Liver (tissue), 9 donors: ENCODE data around the gene PNPLA2. TPM values are rescaled to one million over a fixed set of nuclear protein-coding genes. Genes with fewer than 3 reads are reported as not detected.

Experiments used
- DNase-seq: peaks from one replicate; pipeline ENCODE4 v3.0.0-alpha.2; 2017; ENCODE audit warnings: low spot score
- H3K27ac ChIP-seq, 2 donors: one replicate each; pipeline ENCODE4 v1.7.0; 2013; ENCODE audit warnings: inconsistent platforms in 2 of 2, low read length in 2 of 2, control low read depth in 1 of 2, low read depth in 1 of 2, mild to moderate bottlenecking in 1 of 2
- H3K27me3 ChIP-seq, 4 donors: one replicate each; pipeline versions ENCODE4 v1.6.1 to v1.7.0; 2013; ENCODE audit warnings: low read length in 3 of 4, inconsistent platforms in 1 of 4, mild to moderate bottlenecking in 1 of 4, moderate library complexity in 1 of 4; ENCODE audit not compliant: control insufficient read depth in 4 of 4, insufficient read depth in 4 of 4
- H3K36me3 ChIP-seq, 4 donors: one replicate each; pipeline versions ENCODE4 v1.6.1 to v1.7.0; 2013; ENCODE audit warnings: low read length in 3 of 4, mild to moderate bottlenecking in 3 of 4, low read depth in 1 of 4, moderate library complexity in 1 of 4; ENCODE audit not compliant: control insufficient read depth in 4 of 4, insufficient read depth in 3 of 4
- H3K4me1 ChIP-seq, 4 donors: one replicate each; pipeline versions ENCODE4 v1.6.1 to v1.7.0; 2013; ENCODE audit warnings: low read length in 3 of 4, mild to moderate bottlenecking in 3 of 4, moderate library complexity in 1 of 4; ENCODE audit not compliant: control insufficient read depth in 4 of 4, insufficient read depth in 4 of 4
- H3K4me3 ChIP-seq, 3 donors: one replicate each; pipeline versions ENCODE4 v1.6.1 to v1.7.0; 2013; ENCODE audit warnings: low read length in 3 of 3, control low read depth in 1 of 3, low read depth in 1 of 3, mild to moderate bottlenecking in 1 of 3
- H3K9ac ChIP-seq, 2 donors: one replicate each; pipeline ENCODE4 v1.7.0; 2013; ENCODE audit warnings: low read length in 2 of 2, mild to moderate bottlenecking in 2 of 2, moderate library complexity in 2 of 2, control low read depth in 1 of 2, low read depth in 1 of 2
- H3K9me3 ChIP-seq, 4 donors: one replicate each; pipeline versions ENCODE4 v1.6.1 to v1.7.0; 2013; ENCODE audit warnings: low read length in 3 of 4; ENCODE audit not compliant: control insufficient read depth in 4 of 4
- EGR1 ChIP-seq, 2 donors: IDR thresholded peaks; 2 replicates each; pipeline ENCODE4 v1.6.1; 2016 to 2018; ENCODE audit warnings: antibody characterized with exemption in 2 of 2, low read depth in 2 of 2
- FOXA1 ChIP-seq: IDR thresholded peaks from 2 replicates; pipeline ENCODE4 v1.6.1; 2016; ENCODE audit warnings: antibody characterized with exemption
- FOXA2 ChIP-seq: IDR thresholded peaks from 2 replicates; pipeline ENCODE4 v1.6.1; 2016; ENCODE audit warnings: antibody characterized with exemption
- GABPA ChIP-seq, 2 donors: IDR thresholded peaks in 1 of 2; conservative IDR thresholded peaks in 1 of 2; 2 replicates each; pipeline ENCODE4 v1.6.1; 2016; ENCODE audit warnings: antibody characterized with exemption in 2 of 2, mild to moderate bottlenecking in 1 of 2, moderate library complexity in 1 of 2
- HNF4A ChIP-seq, 2 donors: conservative IDR thresholded peaks; 2 replicates each; pipeline ENCODE4 v1.6.1; 2016; ENCODE audit warnings: antibody characterized with exemption in 2 of 2, mild to moderate bottlenecking in 2 of 2
- HNF4G ChIP-seq: IDR thresholded peaks from 2 replicates; pipeline ENCODE4 v1.6.1; 2016; ENCODE audit warnings: antibody characterized with exemption
- JUND ChIP-seq, 2 donors: IDR thresholded peaks; 2 replicates each; pipeline ENCODE4 v1.6.1; 2016; ENCODE audit warnings: antibody characterized with exemption in 2 of 2
- NR2F2 ChIP-seq: IDR thresholded peaks from 2 replicates; pipeline ENCODE4 v1.6.1; 2016; ENCODE audit warnings: antibody characterized with exemption
- RAD21 ChIP-seq, 2 donors: IDR thresholded peaks; 2 replicates each; pipeline ENCODE4 v1.6.1; 2016; ENCODE audit warnings: antibody characterized with exemption in 2 of 2, mild to moderate bottlenecking in 2 of 2
- RXRA ChIP-seq, 2 donors: IDR thresholded peaks; 2 replicates each; pipeline ENCODE4 v1.6.1; 2017 to 2018; ENCODE audit warnings: antibody characterized with exemption in 2 of 2, mild to moderate bottlenecking in 1 of 2
- SP1 ChIP-seq: IDR thresholded peaks from 2 replicates; pipeline ENCODE4 v1.6.1; 2018; ENCODE audit warnings: antibody characterized with exemption, mild to moderate bottlenecking
- TAF1 ChIP-seq: conservative IDR thresholded peaks from 2 replicates; pipeline ENCODE4 v1.6.1; 2016; ENCODE audit warnings: antibody characterized with exemption, mild to moderate bottlenecking
- YY1 ChIP-seq: IDR thresholded peaks from 2 replicates; pipeline ENCODE4 v1.6.1; 2016; ENCODE audit warnings: antibody characterized with exemption, mild to moderate bottlenecking
- WGBS: extraction: QIAGEN DNeasy Blood & Tissue Kit; methylation state at CpG from one replicate; pipeline ENCODE4 v1.1.7; 2013; 5-methylcytosine and 5-hydroxymethylcytosine counted together
- polyA plus RNA-seq, 2 donors: library from polyadenylated mRNA; stranded (reverse) in 1 of 2; unstranded in 1 of 2; fragments of 200-250 nt in 1 of 2; fragments of >200 nt in 1 of 2; fragmentation: Nextera tagmentation in 1 of 2; extraction: Ambion mirVana in 1 of 2; gene quantifications; one replicate each; pipeline versions ENCODE4 v1.2.1 to v1.2.3, GENCODE V29; 2013 to 2015
- total RNA-seq, 2 donors: library from RNA; depleted of rRNA; stranded (reverse); fragments of >200 nt; gene quantifications; one replicate each; pipeline ENCODE4 v1.2.3, GENCODE V29; 2014
- TF ChIP-seq, protein P1 (sequence below): IDR thresholded peaks from 2 replicates; pipeline ENCODE4 v1.6.1; 2016; ENCODE audit warnings: antibody characterized with exemption
- TF ChIP-seq, protein P2 (sequence below): IDR thresholded peaks from 2 replicates; pipeline ENCODE4 v1.6.1; 2016; ENCODE audit warnings: antibody characterized with exemption, mild to moderate bottlenecking
- TF ChIP-seq, protein P3 (sequence below): IDR thresholded peaks from 2 replicates; pipeline ENCODE4 v1.6.1; 2016; ENCODE audit warnings: antibody characterized with exemption
- donor health status: healthy.
- donor health status: healthy.
- donor health status: healthy.
- donor health status: healthy.
- donor health status: healthy.

The PNPLA2 gene
- total and polyA plus RNA-seq, 4 donors, result 13.7 to 58.9 (median 27.2) TPM

DNA sequence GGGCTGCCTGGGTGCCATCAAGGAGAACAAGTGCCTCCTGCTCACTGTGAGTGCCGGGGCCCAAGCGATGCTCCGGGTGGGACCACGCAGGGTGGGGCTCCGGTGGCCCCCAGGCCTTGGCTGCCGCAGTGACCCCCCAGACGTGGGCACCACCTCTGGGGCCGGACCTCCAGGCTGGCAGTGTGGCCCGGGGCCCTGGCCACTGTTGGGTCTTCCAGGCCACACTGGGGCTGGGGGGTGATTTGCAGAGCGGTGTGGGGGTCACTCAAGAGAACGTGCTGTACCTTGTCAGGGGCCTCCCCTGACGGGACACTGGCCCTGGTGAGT, 43.9 kb downstream of the PNPLA2 start (continued):
- TF ChIP-seq TAF1 (no peak), EGR1 (IDR thresholded peaks at IDR 0.05; ENCODE audit: low read depth in 2 of 2) (no peak), JUND (IDR thresholded peaks at IDR 0.05) (no peak), NR2F2 (no peak), FOXA2 (no peak), RXRA (IDR thresholded peaks at IDR 0.05) (no peak), HNF4A (conservative IDR thresholded peaks at IDR 0.05) (no peak)

DNA sequence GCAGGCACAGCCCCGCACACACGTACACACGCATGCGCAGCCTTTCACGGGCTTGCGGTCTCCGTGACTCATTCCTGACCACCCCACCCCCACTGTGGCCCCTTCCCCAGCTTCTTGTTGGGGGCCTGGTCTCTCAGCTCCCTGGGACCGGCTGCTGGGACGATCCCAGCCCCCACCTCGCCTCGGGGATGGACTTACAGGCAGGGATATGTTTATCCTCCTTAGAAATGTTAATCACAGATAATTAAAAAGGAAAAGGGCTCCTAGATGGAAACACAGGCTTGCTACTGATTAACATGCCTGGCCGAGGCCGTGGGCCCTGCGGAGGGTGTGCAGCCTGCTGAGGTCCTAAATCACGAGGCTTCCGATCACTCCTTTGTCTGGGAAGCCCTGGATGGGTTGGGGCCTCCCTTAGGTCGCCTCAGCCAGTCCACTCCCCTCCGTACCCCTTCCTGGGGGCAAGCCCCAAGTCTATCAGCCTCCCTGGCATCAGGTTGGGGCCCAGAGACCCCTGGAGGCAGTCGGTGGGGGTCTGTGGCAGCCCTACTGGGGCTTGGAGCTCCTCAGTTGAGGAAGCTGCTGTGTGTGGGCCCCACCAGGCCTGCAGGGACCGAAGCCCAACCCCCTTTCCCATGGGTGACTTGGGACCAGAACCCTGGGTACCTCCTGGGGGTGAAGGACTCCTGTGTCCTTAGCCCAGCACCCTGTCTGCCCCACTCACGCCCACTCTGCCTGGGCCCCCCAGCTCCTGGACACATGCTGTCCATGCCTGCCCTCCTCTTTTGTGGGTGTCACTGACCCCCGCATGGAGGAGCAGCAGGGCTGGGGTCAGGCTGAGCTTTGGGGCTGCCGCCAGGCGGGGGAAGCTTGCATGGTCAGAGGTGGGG, 44.6 kb downstream of the PNPLA2 start:
- H3K9me3 ChIP-seq, result no peaks in the 10 kb centered on the region
- no peak overlapping the region for H3K9ac ChIP-seq
- DNase-seq, result no peak
- H3K27me3 ChIP-seq, result no peaks in the 10 kb centered on the region
- peaks cover 0 to 7% (median 3%) of the 10 kb centered on the region in 4 donors for H3K4me1 ChIP-seq
- WGBS, result 82% methylated on average over 24 of the region's 24 CpGs
- no peak overlapping the region for H3K4me3 ChIP-seq
- peaks cover 0 to 5% (median under 1%) of the 10 kb centered on the region in 4 donors for H3K36me3 ChIP-seq
- TF ChIP-seq FOXA2 (no peak), TAF1 (no peak), EGR1 (IDR thresholded peaks at IDR 0.05; ENCODE audit: low read depth in 2 of 2) (no peak)
- H3K27ac ChIP-seq, result no peak overlapping the region

DNA sequence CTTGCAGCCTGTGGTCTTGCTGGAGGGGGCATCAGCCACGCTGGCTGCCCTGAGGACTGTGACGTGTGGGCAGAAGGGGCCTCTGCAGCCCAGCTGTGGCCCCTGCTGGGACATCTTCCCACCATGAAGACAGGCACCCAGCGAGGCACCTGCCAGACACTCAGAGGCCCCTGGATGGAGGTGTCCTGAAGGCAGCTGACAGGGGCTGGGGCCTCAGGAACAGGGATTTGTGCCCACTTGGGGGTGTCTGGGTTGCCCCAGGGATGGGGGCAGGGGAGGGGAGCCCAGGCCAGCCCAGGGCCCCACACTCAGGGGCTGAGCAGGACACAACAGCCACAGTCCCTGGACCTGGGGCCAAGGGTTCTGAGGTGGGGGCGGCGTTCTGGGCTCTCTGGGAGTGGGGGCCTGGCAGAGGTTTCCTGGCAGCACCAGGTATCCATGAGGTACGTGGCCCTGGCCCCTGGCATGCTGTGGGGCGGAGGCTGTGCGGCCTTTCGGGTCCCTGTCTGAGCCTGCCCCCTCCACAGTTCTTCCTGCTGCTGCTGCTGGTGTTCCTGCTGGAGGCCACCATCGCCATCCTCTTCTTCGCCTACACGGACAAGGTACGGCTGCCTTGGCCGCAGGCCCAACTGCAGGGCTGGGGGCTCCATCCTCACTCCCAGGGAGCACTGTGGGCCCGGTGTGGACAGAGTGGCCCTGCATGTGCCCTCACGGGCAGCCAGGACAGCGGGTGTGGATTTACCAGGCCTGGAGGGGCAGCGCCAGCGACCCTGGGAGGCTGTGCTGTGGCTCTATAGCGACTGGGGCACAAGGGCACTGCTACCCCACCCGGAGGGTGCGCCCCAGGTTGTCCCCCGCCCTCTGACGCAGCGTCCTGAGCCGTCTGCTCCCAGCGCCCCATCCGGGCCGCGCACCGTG, 45.5 kb downstream of the PNPLA2 start:
- 89% methylated on average over 31 of the region's 31 CpGs for WGBS
- Histone ChIP-seq H3K27ac (no peak overlapping the region), H3K27me3 (no peaks in the 10 kb centered on the region), H3K9me3 (no peaks in the 10 kb centered on the region), H3K36me3 (peaks cover 0 to 9% (median under 1%) of the 10 kb centered on the region in 4 donors), H3K4me1 (peaks cover 0 to 7% (median 3%) of the 10 kb centered on the region in 4 donors), H3K4me3 (no peak overlapping the region), H3K9ac (no peak overlapping the region)
- TF ChIP-seq HNF4G (no peak), EGR1 (IDR thresholded peaks at IDR 0.05; ENCODE audit: low read depth in 2 of 2) (no peak), FOXA2 (no peak), RAD21 (IDR thresholded peaks at IDR 0.05) (no peak), YY1 (no peak), GABPA (IDR thresholded peaks at IDR 0.05 in 1 of 2, conservative IDR thresholded peaks at IDR 0.05 in 1 of 2) (no peak), JUND (IDR thresholded peaks at IDR 0.05) (no peak), FOXA1 (no peak), TAF1 (no peak), SP1 (no peak), HNF4A (conservative IDR thresholded peaks at IDR 0.05) (no peak), NR2F2 (no peak), RXRA (IDR thresholded peaks at IDR 0.05) (no peak)
- TF ChIP-seq, protein P1, sequence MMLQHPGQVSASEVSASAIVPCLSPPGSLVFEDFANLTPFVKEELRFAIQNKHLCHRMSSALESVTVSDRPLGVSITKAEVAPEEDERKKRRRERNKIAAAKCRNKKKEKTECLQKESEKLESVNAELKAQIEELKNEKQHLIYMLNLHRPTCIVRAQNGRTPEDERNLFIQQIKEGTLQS, result no peak
- TF ChIP-seq, protein P2, sequence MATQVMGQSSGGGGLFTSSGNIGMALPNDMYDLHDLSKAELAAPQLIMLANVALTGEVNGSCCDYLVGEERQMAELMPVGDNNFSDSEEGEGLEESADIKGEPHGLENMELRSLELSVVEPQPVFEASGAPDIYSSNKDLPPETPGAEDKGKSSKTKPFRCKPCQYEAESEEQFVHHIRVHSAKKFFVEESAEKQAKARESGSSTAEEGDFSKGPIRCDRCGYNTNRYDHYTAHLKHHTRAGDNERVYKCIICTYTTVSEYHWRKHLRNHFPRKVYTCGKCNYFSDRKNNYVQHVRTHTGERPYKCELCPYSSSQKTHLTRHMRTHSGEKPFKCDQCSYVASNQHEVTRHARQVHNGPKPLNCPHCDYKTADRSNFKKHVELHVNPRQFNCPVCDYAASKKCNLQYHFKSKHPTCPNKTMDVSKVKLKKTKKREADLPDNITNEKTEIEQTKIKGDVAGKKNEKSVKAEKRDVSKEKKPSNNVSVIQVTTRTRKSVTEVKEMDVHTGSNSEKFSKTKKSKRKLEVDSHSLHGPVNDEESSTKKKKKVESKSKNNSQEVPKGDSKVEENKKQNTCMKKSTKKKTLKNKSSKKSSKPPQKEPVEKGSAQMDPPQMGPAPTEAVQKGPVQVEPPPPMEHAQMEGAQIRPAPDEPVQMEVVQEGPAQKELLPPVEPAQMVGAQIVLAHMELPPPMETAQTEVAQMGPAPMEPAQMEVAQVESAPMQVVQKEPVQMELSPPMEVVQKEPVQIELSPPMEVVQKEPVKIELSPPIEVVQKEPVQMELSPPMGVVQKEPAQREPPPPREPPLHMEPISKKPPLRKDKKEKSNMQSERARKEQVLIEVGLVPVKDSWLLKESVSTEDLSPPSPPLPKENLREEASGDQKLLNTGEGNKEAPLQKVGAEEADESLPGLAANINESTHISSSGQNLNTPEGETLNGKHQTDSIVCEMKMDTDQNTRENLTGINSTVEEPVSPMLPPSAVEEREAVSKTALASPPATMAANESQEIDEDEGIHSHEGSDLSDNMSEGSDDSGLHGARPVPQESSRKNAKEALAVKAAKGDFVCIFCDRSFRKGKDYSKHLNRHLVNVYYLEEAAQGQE, result no peak
- TF ChIP-seq, protein P3, sequence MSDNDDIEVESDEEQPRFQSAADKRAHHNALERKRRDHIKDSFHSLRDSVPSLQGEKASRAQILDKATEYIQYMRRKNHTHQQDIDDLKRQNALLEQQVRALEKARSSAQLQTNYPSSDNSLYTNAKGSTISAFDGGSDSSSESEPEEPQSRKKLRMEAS, result no peak
- DNase-seq, result no peak
